TTC549 (cell line): ENCODE results near the gene SEC23IP.

Experiments
- FAIRE-seq: peaks from 2 replicates; lab custom pipeline; 2012; peaks lifted over from hg19 to GRCh38; lab: Jason Lieb, UNC

SEC23IP gene

DNA sequence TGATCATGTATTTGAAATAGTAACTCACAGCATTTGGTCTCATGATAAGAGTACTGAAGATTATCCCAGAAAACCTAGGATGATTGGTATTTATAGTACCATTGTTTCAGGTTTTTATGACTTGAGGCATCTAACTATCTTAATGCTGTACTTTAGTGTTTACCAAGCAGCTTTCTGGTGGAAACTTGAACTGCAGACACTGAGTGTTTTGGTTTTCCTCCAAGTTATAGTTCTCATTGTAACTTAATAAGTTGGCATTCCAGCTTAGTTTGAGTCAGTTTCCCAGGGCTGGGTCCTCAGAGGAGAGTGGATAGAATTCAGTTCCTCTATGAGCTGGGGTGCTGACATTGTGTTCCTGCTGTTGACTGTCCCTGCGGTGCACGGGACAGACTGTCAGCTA lies 50.4 kb downstream of the SEC23IP start:
- no peak for FAIRE-seq

DNA sequence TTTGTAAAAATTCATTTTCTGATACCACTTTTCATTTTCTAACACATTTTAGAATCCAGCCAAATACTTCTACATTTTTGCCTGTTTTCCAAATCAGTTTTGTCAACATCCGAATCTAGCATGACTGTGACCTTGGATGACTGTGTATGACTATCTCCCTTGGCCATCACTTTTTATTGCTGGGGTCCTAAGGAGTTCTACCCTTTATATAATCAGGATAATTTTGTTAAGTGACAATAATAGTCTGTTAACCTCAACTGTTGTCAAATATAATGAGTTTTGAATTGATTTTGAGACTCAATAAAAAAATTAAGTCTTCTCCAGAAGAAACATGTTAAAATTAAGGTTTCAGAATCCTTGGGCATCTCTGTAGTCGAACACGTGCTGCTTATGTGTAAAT lies 53.3 kb downstream of the SEC23IP start:
- FAIRE-seq, result no peak

DNA sequence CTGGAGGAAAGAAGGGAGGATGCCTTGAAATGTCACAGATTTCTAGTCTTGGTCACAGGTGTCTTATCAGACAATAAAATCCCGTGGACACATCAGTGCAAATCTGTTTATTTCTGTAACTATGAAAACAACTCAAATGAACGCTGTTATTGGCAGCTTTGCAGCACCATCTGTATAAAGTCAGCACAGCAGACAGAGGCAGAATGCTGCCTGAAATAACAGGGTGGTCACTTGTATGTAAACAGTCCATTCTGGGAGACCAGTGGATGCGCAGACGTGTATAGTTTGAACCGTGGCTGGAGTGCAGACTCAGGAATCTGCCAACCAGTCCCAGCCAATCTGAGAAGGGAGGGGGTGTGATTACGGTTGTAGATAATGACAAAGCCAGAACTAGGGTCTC lies 54.8 kb downstream of the SEC23IP start:
- no peak for FAIRE-seq

DNA sequence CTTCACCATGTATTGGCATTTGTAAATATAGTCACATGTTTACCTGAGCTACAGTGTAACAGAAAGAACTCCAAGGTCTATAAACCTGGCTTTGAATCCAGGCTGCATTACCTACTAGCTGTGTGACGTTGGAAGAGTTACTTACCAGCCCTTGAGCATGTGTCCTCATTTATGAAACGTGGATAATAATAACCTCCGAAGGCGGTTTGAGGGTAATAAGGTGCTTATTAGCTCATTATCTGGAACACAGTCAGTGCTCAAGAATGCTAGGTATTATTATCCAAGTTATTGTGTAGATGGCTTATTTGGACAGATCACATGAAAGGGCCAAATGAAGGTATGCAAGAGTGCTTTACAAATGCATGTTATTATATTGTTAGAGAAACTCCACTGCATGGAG lies 64.9 kb downstream of the SEC23IP start:
- FAIRE-seq, result no peak

DNA sequence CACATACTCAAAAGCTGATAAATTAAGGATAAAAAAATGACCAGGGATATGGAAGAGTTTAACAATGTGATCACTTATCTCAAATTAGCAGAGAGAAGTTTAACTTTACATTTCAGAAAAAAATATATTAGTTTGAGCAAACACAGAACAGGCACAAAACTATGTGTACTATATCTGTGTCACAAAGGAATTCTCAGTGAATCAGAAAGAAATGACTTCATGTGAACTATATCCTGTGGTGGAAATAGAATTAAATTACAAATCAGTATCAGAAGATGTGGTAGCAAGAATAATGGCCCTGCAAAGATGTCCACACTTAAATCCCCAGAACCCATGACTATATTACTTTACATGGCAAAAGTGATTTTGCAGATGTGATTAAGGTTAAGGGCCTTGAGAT lies 70.3 kb downstream of the SEC23IP start:
- no peak for FAIRE-seq

DNA sequence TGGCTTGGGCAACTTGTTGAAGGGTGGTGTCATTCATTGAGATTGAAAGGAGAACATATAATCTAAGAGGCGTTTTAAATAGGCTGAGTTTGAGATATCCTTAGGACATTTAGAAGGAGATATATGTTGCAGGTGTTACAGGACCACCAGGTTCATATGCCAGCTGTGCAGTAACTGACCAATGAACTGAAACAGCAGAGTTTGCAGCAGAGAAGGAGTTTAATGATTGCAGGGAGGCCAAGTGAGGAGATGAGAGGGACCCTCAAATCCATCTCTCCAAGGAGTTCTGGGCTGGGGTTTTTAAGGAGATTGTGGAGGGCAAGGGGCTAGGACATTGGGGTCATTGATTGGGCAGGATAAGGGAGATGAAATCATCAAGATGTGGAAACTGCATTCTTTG lies 74.5 kb downstream of the SEC23IP start:
- FAIRE-seq, result no peak

DNA sequence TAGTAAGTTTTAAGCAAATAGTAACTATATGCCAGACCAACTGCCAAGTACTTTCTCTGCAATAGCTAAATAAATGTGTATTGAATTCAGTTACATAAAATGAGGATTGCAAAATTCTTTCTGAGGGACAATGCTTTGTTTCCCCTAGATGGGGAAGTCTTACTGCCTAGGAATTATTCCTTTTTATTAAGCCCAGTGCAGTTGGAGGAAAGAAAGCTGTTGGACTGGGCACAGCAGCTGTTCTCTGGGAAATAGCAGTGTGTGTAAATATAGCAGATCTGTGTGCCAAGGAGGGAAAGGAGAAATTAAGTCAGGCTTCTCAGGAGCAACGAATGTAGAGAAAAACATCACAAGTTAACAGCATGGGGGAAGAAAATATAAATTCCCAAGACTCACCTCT lies 77.1 kb downstream of the SEC23IP start:
- FAIRE-seq, result no peak

DNA sequence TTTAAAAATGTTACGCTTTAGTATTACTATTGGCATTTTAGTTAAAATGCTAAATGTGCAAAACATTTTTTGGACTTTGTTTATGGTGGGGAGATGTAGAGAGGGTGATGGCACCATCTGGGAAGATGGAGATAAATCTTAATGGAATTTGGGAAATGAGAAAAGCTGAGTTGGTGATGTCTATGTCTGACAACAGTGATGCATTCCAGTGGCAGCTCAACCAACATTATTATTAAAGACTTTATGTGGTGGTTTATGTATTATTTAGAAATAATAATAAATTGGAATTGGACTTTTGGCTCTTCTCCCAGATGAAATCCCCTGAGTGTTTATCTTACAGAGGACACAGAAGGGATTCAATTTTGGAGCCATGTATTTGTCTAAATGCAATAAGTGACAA lies 77.6 kb downstream of the SEC23IP start:
- FAIRE-seq, result no peak

DNA sequence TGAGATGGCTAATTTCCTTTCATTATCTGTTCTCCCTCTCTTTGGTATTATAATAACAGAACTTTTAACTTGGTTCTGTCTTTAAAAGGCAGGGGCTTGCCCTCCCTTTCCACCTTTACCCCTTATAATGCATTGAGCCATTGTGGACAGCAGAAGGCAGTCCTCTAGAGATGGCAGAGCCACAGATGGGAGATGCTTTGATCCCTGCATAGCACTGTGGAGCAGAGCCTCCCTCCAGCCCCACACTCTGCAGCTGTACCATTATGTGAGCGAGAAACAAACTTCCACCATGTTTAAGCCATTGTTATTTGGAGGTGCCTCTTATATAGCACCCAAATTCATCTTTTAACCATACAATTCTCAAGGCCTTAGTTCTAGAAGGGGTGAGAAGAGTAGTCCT lies 78.4 kb downstream of the SEC23IP start:
- FAIRE-seq, result no peak

DNA sequence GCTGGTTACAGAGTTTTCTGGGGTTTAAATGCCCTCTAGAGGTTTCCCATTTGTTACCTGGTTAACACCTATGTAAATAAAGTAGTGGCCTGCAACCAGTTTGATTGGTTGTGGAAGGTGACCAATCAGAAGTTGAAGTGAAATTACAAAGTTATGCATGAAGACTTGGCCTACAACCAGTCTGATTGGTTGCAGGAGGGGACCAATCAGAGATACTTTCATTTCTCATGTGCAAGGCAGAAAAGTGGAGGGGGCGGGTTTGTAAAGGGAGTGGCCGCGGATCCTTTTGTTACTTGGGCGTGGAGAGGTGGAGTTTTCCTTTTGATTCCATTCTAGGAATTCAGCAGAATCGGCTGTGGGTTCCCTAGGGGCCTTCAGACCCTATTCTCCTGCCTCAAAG lies 80.8 kb downstream of the SEC23IP start:
- FAIRE-seq, result no peak

DNA sequence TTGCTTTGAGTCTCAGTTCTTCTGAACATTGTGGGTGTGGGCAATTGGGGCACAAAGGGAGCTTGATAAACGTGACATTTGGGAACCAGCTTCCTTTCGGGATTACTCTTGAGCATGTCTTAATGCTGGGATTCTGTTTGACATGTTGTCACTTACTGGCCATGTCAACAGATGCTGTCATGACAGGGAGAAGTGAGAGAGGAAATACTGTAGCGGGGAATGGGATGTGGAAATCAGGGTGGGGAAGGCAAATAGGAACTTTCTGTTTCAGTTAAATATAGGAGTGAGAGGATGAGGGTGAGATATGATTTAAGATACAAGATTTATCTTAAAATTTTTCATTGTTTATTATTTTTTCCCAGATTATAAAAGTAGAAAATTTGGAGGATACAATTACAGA lies 83.9 kb downstream of the SEC23IP start:
- FAIRE-seq, result no peak

DNA sequence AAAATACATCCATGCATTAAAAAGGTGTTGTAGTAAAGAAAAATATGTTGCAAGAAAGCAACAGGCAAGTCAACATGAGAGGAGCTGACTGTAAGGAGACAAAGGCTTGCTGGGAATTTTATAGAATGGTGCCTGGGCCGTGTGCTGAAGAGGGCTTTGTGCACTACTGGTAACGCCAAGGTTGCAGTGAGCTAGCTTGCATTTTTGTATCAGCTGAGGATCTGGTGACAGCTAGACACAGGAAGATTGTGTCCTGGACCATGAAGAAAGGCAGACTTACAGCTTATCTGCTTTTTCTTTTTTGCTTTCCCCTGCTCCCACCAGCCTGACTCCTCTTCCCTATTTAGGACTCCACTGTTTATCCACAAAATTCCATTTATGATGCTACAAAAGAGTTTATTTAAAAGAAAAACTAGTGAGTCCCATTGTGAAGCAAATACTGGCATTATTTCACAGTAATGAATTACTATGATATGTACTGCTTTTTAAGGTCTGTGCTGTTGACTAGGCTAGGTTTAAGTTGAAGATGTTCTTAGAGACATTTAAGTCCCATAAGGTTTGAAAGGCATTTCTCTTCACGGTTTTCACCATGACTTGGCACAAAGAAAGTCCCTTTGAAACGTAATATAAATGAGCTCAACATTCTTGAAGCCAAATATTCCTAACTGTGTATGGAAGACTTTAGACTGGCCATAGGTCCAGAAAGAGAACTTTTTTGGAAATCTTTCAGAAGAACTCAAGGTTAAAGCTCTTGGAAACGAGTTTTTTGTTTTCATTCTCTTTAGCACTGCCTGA lies 88.6 kb downstream of the SEC23IP start:
- no peak for FAIRE-seq

DNA sequence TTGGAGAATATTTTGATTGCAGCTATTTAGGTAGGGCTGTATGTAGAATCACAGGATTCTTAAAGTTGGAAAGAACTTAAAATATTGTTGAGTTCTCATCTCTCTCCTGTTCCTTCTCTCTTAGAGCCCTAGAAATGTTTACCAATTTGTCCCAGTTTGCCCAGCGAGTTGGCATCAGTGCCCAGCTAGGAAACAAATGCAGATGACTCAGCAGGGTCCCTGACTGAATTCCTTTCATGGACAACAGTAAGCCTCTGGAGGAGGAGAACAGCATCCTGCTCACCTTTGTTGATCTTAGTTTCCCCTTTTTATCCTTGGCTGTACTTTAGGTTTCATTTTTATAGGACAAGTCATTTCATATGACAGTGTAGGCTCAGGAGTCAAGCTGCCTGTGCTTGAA lies 89.3 kb downstream of the SEC23IP start:
- FAIRE-seq, result no peak

DNA sequence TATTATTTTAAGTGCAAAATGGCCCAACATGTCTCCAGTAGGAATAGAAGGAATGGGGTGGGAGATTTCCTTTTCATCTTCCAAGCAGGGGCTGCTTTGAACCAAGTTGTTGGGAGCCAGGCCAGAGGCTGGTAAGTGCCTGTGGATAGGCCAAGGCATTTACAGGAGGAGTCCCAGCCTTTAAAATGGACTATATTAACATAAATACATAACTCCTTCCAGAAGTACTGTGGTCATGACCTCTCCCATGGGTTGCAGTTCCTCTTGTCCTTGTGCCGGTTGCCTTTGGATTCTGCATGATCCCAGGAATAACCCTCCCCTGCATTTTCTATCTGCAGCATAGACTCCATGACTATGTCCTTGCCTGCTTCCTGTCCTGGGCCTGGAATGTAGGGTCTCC lies 95.8 kb downstream of the SEC23IP start:
- FAIRE-seq, result no peak

DNA sequence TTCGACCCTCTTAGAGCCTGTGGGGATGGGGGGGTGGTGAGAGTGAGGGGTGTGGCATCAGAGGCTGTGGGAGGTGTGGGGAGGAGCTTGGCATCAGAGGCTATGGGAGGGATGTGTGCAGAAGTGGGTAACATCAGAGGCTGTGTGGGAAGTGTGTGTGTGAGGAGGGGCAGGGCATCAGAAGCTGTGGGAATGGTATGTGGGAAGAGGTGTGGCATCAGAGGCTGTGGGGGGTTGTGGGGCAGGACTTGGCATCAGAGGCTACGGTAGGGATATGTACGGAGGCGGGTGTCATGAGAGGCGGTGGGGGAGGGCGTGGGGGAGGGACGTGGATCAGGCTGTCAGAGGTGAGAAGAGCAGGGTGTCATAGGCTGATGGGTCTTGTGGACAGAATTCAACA lies 97.4 kb downstream of the SEC23IP start:
- FAIRE-seq, result no peak

DNA sequence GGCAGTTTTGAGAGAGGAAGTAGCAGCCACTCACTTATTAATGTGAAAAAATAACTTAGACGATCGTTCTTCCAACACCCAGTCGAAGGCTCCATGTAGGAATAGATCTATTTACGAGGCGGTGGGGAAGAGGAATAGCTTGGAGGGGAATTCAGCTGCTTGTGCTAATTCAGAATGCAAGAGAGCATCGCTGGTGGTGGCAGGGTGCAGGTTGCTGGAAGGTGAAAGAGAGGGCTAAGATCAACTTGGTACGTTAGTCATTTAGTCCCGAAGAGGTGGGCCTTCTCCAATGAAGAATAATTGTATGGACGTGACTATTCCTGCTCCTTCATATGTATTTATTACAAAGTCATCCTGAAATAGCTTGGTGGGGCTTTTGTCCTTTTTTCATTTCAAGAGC lies 98.5 kb downstream of the SEC23IP start:
- FAIRE-seq, result no peak

DNA sequence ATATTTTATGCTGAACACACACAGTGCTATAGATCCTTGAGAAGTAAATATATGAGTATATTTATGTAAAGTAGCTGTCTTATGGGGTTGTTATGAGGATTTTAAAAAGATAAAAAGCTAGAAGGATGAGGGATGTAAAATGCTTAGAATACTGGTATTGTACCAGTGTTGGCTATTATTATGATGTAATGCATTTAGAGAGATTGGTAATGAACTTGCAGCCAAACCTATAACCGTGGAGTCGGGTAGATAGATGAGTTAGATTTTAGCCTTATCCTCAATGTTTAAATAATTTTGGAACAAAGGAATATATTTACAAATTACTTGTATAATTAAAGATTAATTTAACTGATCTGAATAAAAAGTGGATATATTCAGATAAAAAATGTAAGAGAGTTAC lies 99.3 kb downstream of the SEC23IP start:
- FAIRE-seq, result no peak
